ENCODE measurements around the gene PDK3. TPM values are rescaled to one million over a fixed set of nuclear protein-coding genes. Genes with fewer than 3 reads are reported as not detected.

The PDK3 gene
- polyA plus RNA-seq, 1 of the 3 experiments (the other 2 are of a cell fraction) = 2.5 TPM

- no peak for TF ChIP-seq JUND (IDR thresholded peaks at IDR 0.05)
These were observed 38.0 kb upstream of the PDK3 start (continued) for GRCh38 chrX:24426921-24427746.

- WGBS (ENCODE audit: low lambda C conversion rate) = 60% methylated on average over 1 of the region's 1 CpG
- DNase-seq = no peak
- H3K4me2 ChIP-seq = no peak overlapping the region
- H3K36me3 ChIP-seq (replicated peaks in 1 of 2; ENCODE audit: control insufficient read depth in 1 of 2, insufficient read depth in 2 of 2, low read length in 1 of 2) = no peaks in the 10 kb centered on the region
- no peak overlapping the region for H3K4me3 ChIP-seq (ENCODE audit: low read depth in 2 of 2, low read length in 1 of 2)
- no peaks in the 10 kb centered on the region for H4K20me1 ChIP-seq (ENCODE audit: insufficient read depth)
- no peaks in the 10 kb centered on the region for H3K79me2 ChIP-seq (ENCODE audit: insufficient read depth)
- H3F3A ChIP-seq (replicated peaks; ENCODE audit: insufficient read depth) = no peaks in the 10 kb centered on the region
- no peaks in the 10 kb centered on the region for H3K27me3 ChIP-seq (ENCODE audit: insufficient read depth)
- H3K9me2 ChIP-seq = no peaks in the 10 kb centered on the region
- TF ChIP-seq EZH2phosphoT487 (IDR thresholded peaks at IDR 0.05; ENCODE audit: borderline replicate concordance, low read depth) (no peak), RXRA (IDR thresholded peaks at IDR 0.05; ENCODE audit: borderline replicate concordance, low read depth) (no peak), EP300 (IDR thresholded peaks at IDR 0.05; ENCODE audit: borderline replicate concordance in 1 of 2, low read depth in 1 of 2, low read length in 1 of 2) (no peak), MEF2A (IDR thresholded peaks at IDR 0.05; ENCODE audit: borderline replicate concordance, low read depth) (no peak)
- CTCF ChIA-PET = no interaction called here
- no peak overlapping the region for H3K9ac ChIP-seq
- H3K27ac ChIP-seq (ENCODE audit: low read depth in 2 of 2, low read length in 1 of 2) = no peak overlapping the region
- H3K9me3 ChIP-seq = no peaks in the 10 kb centered on the region
- H2AFZ ChIP-seq (ENCODE audit: low read depth) = no peak overlapping the region
- no peaks in the 10 kb centered on the region for H3K4me1 ChIP-seq (ENCODE audit: control insufficient read depth in 1 of 2, insufficient read depth in 2 of 2, low read depth in 1 of 2, low read length in 1 of 2)
- POLR2A ChIA-PET = no interaction called here
These were observed 37.4 kb upstream of the PDK3 start for GRCh38 chrX:24427747-24428019.

- H3K27ac ChIP-seq (ENCODE audit: low read depth in 2 of 2, low read length in 1 of 2) = no peak overlapping the region
- H3F3A ChIP-seq (replicated peaks; ENCODE audit: insufficient read depth) = no peaks in the 10 kb centered on the region
- no peaks in the 10 kb centered on the region for H3K9me3 ChIP-seq
- ChIA-PET POLR2A (no interaction called here), CTCF (no interaction called here)
- 43% methylated on average over 4 of the region's 4 CpGs for WGBS (ENCODE audit: low lambda C conversion rate)
- H3K79me2 ChIP-seq (ENCODE audit: insufficient read depth) = no peaks in the 10 kb centered on the region
- H3K36me3 ChIP-seq (replicated peaks in 1 of 2; ENCODE audit: control insufficient read depth in 1 of 2, insufficient read depth in 2 of 2, low read length in 1 of 2) = no peaks in the 10 kb centered on the region
- H2AFZ ChIP-seq (ENCODE audit: low read depth) = no peak overlapping the region
- TF ChIP-seq TEAD4 (IDR thresholded peaks at IDR 0.05; ENCODE audit: borderline replicate concordance, insufficient read depth) = no peak
- TF ChIP-seq TCF12 (IDR thresholded peaks at IDR 0.05) = no peak
- TF ChIP-seq, protein P1, sequence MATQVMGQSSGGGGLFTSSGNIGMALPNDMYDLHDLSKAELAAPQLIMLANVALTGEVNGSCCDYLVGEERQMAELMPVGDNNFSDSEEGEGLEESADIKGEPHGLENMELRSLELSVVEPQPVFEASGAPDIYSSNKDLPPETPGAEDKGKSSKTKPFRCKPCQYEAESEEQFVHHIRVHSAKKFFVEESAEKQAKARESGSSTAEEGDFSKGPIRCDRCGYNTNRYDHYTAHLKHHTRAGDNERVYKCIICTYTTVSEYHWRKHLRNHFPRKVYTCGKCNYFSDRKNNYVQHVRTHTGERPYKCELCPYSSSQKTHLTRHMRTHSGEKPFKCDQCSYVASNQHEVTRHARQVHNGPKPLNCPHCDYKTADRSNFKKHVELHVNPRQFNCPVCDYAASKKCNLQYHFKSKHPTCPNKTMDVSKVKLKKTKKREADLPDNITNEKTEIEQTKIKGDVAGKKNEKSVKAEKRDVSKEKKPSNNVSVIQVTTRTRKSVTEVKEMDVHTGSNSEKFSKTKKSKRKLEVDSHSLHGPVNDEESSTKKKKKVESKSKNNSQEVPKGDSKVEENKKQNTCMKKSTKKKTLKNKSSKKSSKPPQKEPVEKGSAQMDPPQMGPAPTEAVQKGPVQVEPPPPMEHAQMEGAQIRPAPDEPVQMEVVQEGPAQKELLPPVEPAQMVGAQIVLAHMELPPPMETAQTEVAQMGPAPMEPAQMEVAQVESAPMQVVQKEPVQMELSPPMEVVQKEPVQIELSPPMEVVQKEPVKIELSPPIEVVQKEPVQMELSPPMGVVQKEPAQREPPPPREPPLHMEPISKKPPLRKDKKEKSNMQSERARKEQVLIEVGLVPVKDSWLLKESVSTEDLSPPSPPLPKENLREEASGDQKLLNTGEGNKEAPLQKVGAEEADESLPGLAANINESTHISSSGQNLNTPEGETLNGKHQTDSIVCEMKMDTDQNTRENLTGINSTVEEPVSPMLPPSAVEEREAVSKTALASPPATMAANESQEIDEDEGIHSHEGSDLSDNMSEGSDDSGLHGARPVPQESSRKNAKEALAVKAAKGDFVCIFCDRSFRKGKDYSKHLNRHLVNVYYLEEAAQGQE (IDR thresholded peaks at IDR 0.05; ENCODE audit: low read depth, low read length) = no peak
- TF ChIP-seq USF2 (IDR thresholded peaks at IDR 0.05; ENCODE audit: borderline replicate concordance, low read depth, low read length) = no peak
- no peak for TF ChIP-seq RXRA (IDR thresholded peaks at IDR 0.05; ENCODE audit: borderline replicate concordance, low read depth)
- no peak overlapping the region for H3K4me3 ChIP-seq (ENCODE audit: low read depth in 2 of 2, low read length in 1 of 2)
- no peaks in the 10 kb centered on the region; the same call in 1 of the 2 replicates for H3K27me3 ChIP-seq (ENCODE audit: insufficient read depth)
- no peak overlapping the region for H3K4me2 ChIP-seq
- no peaks in the 10 kb centered on the region for H3K4me1 ChIP-seq (ENCODE audit: control insufficient read depth in 1 of 2, insufficient read depth in 2 of 2, low read depth in 1 of 2, low read length in 1 of 2)
- H4K20me1 ChIP-seq (ENCODE audit: insufficient read depth) = no peaks in the 10 kb centered on the region
- H3K9ac ChIP-seq = no peak overlapping the region
- no peak for DNase-seq
- no peaks in the 10 kb centered on the region for H3K9me2 ChIP-seq
These were observed 36.6 kb upstream of the PDK3 start for GRCh38 chrX:24428516-24428915.

Measured in SK-N-SH (cell line).